ENCODE data around the gene SHMT2. TPM values are rescaled to one million over a fixed set of nuclear protein-coding genes. Genes with fewer than 3 reads are reported as not detected.

Gene SHMT2
- polyA plus RNA-seq, 2 donors, result 19.8 to 69.5 TPM

- Histone ChIP-seq H3K4me1 (ENCODE audit: control insufficient read depth in 2 of 2, insufficient read depth in 2 of 2, low read length in 1 of 2) (peaks cover 0 to 6% of the 10 kb centered on the region in 2 donors), H3K36me3 (ENCODE audit: control insufficient read depth in 2 of 2, insufficient read depth in 2 of 2, low read length in 1 of 2) (no peaks in the 10 kb centered on the region), H3K27me3 (ENCODE audit: control insufficient read depth in 1 of 2, insufficient read depth in 2 of 2, low read length in 2 of 2) (peaks cover 0 to 24% of the 10 kb centered on the region in 2 donors), H3K9me3 (ENCODE audit: control insufficient read depth in 2 of 2, insufficient read depth in 1 of 2, low read depth in 1 of 2, low read length in 1 of 2) (no peaks in the 10 kb centered on the region), H3K4me3 (ENCODE audit: low read depth in 1 of 2, low read length in 2 of 2) (no peak overlapping the region), H3K27ac (ENCODE audit: low read depth in 2 of 2, low read length in 1 of 2) (no peak overlapping the region)
- 59 to 73% methylated on average over 22 of the region's 22 CpGs for WGBS, 2 donors
Observed at GRCh38 chr12:57223191-57224165, 6.0 kb upstream of the SHMT2 start.

- WGBS, 2 donors, result 59 to 64% methylated on average over 30 of the region's 30 CpGs
- H3K36me3 ChIP-seq (ENCODE audit: control insufficient read depth in 2 of 2, insufficient read depth in 2 of 2, low read length in 1 of 2), result no peaks in the 10 kb centered on the region
- H3K4me1 ChIP-seq (ENCODE audit: control insufficient read depth in 2 of 2, insufficient read depth in 2 of 2, low read length in 1 of 2), result peaks cover 0 to 6% of the 10 kb centered on the region in 2 donors
- no peak overlapping the region for H3K27ac ChIP-seq (ENCODE audit: low read depth in 2 of 2, low read length in 1 of 2)
- no peak overlapping the region for H3K4me3 ChIP-seq (ENCODE audit: low read depth in 1 of 2, low read length in 2 of 2)
- H3K9me3 ChIP-seq (ENCODE audit: control insufficient read depth in 2 of 2, insufficient read depth in 1 of 2, low read depth in 1 of 2, low read length in 1 of 2), result no peaks in the 10 kb centered on the region
- H3K27me3 ChIP-seq (ENCODE audit: control insufficient read depth in 1 of 2, insufficient read depth in 2 of 2, low read length in 2 of 2), result peaks cover 0 to 20% of the 10 kb centered on the region in 2 donors
Observed at GRCh38 chr12:57224278-57224972, 5.1 kb upstream of the SHMT2 start.

GRCh38 chr12:57224973-57225679, 4.4 kb upstream of the SHMT2 start:
- Histone ChIP-seq H3K27ac (ENCODE audit: low read depth in 2 of 2, low read length in 1 of 2) (no peak overlapping the region), H3K9me3 (ENCODE audit: control insufficient read depth in 2 of 2, insufficient read depth in 1 of 2, low read depth in 1 of 2, low read length in 1 of 2) (no peaks in the 10 kb centered on the region), H3K4me3 (ENCODE audit: low read depth in 1 of 2, low read length in 2 of 2) (no peak overlapping the region), H3K36me3 (ENCODE audit: control insufficient read depth in 2 of 2, insufficient read depth in 2 of 2, low read length in 1 of 2) (no peaks in the 10 kb centered on the region), H3K4me1 (ENCODE audit: control insufficient read depth in 2 of 2, insufficient read depth in 2 of 2, low read length in 1 of 2) (peaks cover 1 to 6% of the 10 kb centered on the region in 2 donors), H3K27me3 (ENCODE audit: control insufficient read depth in 1 of 2, insufficient read depth in 2 of 2, low read length in 2 of 2) (peaks cover 0 to 20% of the 10 kb centered on the region in 2 donors)
- 20 to 24% methylated on average over 56 to 61 of the region's 61 CpGs for WGBS, 2 donors

GRCh38 chr12:57225680-57226210, 3.8 kb upstream of the SHMT2 start:
- Histone ChIP-seq H3K4me1 (ENCODE audit: control insufficient read depth in 2 of 2, insufficient read depth in 2 of 2, low read length in 1 of 2) (peaks cover 6 to 12% of the 10 kb centered on the region in 2 donors), H3K4me3 (ENCODE audit: low read depth in 1 of 2, low read length in 2 of 2) (no peak overlapping the region), H3K27me3 (ENCODE audit: control insufficient read depth in 1 of 2, insufficient read depth in 2 of 2, low read length in 2 of 2) (peaks cover 0 to 16% of the 10 kb centered on the region in 2 donors), H3K9me3 (ENCODE audit: control insufficient read depth in 2 of 2, insufficient read depth in 1 of 2, low read depth in 1 of 2, low read length in 1 of 2) (no peaks in the 10 kb centered on the region), H3K36me3 (ENCODE audit: control insufficient read depth in 2 of 2, insufficient read depth in 2 of 2, low read length in 1 of 2) (no peaks in the 10 kb centered on the region), H3K27ac (ENCODE audit: low read depth in 2 of 2, low read length in 1 of 2) (no peak overlapping the region)
- WGBS, 2 donors, result 55 to 68% methylated on average over 17 to 18 of the region's 18 CpGs

GRCh38 chr12:57226588-57227314, 2.8 kb upstream of the SHMT2 start:
- H3K36me3 ChIP-seq (ENCODE audit: control insufficient read depth in 2 of 2, insufficient read depth in 2 of 2, low read length in 1 of 2), result peaks cover 0 to 7% of the 10 kb centered on the region in 2 donors
- H3K9me3 ChIP-seq (ENCODE audit: control insufficient read depth in 2 of 2, insufficient read depth in 1 of 2, low read depth in 1 of 2, low read length in 1 of 2), result no peaks in the 10 kb centered on the region
- peaks cover 0 to 10% of the 10 kb centered on the region in 2 donors for H3K27me3 ChIP-seq (ENCODE audit: control insufficient read depth in 1 of 2, insufficient read depth in 2 of 2, low read length in 2 of 2)
- H3K4me1 ChIP-seq (ENCODE audit: control insufficient read depth in 2 of 2, insufficient read depth in 2 of 2, low read length in 1 of 2), result peaks cover 7 to 14% of the 10 kb centered on the region in 2 donors
- WGBS, 2 donors, result 22 to 24% methylated on average over 25 to 35 of the region's 35 CpGs
- H3K4me3 ChIP-seq (ENCODE audit: low read depth in 1 of 2, low read length in 2 of 2), result no peak overlapping the region
- H3K27ac ChIP-seq (ENCODE audit: low read depth in 2 of 2, low read length in 1 of 2), result no peak overlapping the region

- Histone ChIP-seq H3K27ac (ENCODE audit: low read depth in 2 of 2, low read length in 1 of 2) (no peak overlapping the region), H3K27me3 (ENCODE audit: control insufficient read depth in 1 of 2, insufficient read depth in 2 of 2, low read length in 2 of 2) (peaks cover 0 to 5% of the 10 kb centered on the region in 2 donors), H3K4me1 (ENCODE audit: control insufficient read depth in 2 of 2, insufficient read depth in 2 of 2, low read length in 1 of 2) (peaks cover 7 to 14% of the 10 kb centered on the region in 2 donors), H3K4me3 (ENCODE audit: low read depth in 1 of 2, low read length in 2 of 2) (no peak overlapping the region), H3K9me3 (ENCODE audit: control insufficient read depth in 2 of 2, insufficient read depth in 1 of 2, low read depth in 1 of 2, low read length in 1 of 2) (no peaks in the 10 kb centered on the region), H3K36me3 (ENCODE audit: control insufficient read depth in 2 of 2, insufficient read depth in 2 of 2, low read length in 1 of 2) (peaks cover 4 to 15% of the 10 kb centered on the region in 2 donors)
- 56 to 61% methylated on average over 7 to 8 of the region's 8 CpGs for WGBS, 2 donors
Observed at GRCh38 chr12:57227315-57228115, 2.0 kb upstream of the SHMT2 start.

GRCh38 chr12:57229046-57229633, 371 bp upstream of the SHMT2 start:
- Histone ChIP-seq H3K9me3 (ENCODE audit: control insufficient read depth in 2 of 2, insufficient read depth in 1 of 2, low read depth in 1 of 2, low read length in 1 of 2) (no peaks in the 10 kb centered on the region), H3K4me1 (ENCODE audit: control insufficient read depth in 2 of 2, insufficient read depth in 2 of 2, low read length in 1 of 2) (peaks cover 7 to 18% of the 10 kb centered on the region in 2 donors), H3K4me3 (ENCODE audit: low read depth in 1 of 2, low read length in 2 of 2) (peak overlapping the region in 1 of 2 donors; percentile 78), H3K36me3 (ENCODE audit: control insufficient read depth in 2 of 2, insufficient read depth in 2 of 2, low read length in 1 of 2) (peaks cover 9 to 31% of the 10 kb centered on the region in 2 donors), H3K27me3 (ENCODE audit: control insufficient read depth in 1 of 2, insufficient read depth in 2 of 2, low read length in 2 of 2) (no peaks in the 10 kb centered on the region), H3K27ac (ENCODE audit: low read depth in 2 of 2, low read length in 1 of 2) (peak overlapping the region in 1 of 2 donors; percentile 45)
- WGBS, 2 donors, result 13% methylated on average over 9 of the region's 9 CpGs
